CD4-positive, alpha-beta T cell (primary cell): ENCODE data around the gene CNIH4. TPM values are rescaled to one million over a fixed set of nuclear protein-coding genes. Genes with fewer than 3 reads are reported as not detected.

Source experiments
- ATAC-seq: fragments of 200-7000 bp; cut with Tn5 transposase; one replicate; pipeline ENCODE4 v1.10.0; 2022; ENCODE audit warnings: mild to moderate bottlenecking; ENCODE audit not compliant: poor library complexity
- CTCF ChIA-PET: fragments of 350-600 bp; sonication (Branson Sonifier 250); formaldehyde crosslinking; loops from one replicate; lab custom pipeline; 2021; ENCODE audit warnings: antibody characterized with exemption, inconsistent platforms; lab: Charles Lee
- POLR2A ChIA-PET: fragments of 350-600 bp; sonication (Branson Sonifier 250); formaldehyde crosslinking; loops from one replicate; lab custom pipeline; 2021; ENCODE audit warnings: antibody characterized with exemption, inconsistent platforms; lab: Charles Lee
- DNase-seq, 14 experiments: peaks; one replicate each; pipeline ENCODE4 v3.0.0-alpha.2; 2013 to 2020; ENCODE audit warnings: mixed read lengths in 2 of 14
- H3K27ac ChIP-seq, 2 donors: one replicate each; pipeline versions ENCODE4 v1.5.1 to v1.7.0; 2013; ENCODE audit warnings: low read length in 2 of 2, low read depth in 1 of 2, mild to moderate bottlenecking in 1 of 2
- H3K27me3 ChIP-seq, 2 experiments: 1 replicate in 1 of 2; 2 replicates in 1 of 2; pipeline versions ENCODE4 v1.6.1 to v1.7.0; 2013; ENCODE audit warnings: low read length in 2 of 2, control low read depth in 1 of 2, mild to moderate bottlenecking in 1 of 2, moderate library complexity in 1 of 2; ENCODE audit not compliant: insufficient read depth in 2 of 2, control insufficient read depth in 1 of 2
- H3K36me3 ChIP-seq: one replicate; pipeline ENCODE4 v1.6.1; 2013; ENCODE audit warnings: low read length, control low read depth; ENCODE audit not compliant: insufficient read depth
- H3K4me1 ChIP-seq: one replicate; pipeline ENCODE4 v1.6.1; 2013; ENCODE audit warnings: low read length, control low read depth; ENCODE audit not compliant: insufficient read depth
- H3K4me3 ChIP-seq: one replicate; pipeline ENCODE4 v1.5.1; 2013; ENCODE audit warnings: mild to moderate bottlenecking, low read length, moderate library complexity
- H3K9me3 ChIP-seq, 2 experiments: 1 replicate in 1 of 2; 2 replicates in 1 of 2; pipeline versions ENCODE4 v1.6.1 to v1.7.0; 2013; ENCODE audit warnings: low read length in 2 of 2, mild to moderate bottlenecking in 2 of 2, control low read depth in 1 of 2, moderate library complexity in 1 of 2; ENCODE audit not compliant: control insufficient read depth in 1 of 2, insufficient read depth in 1 of 2
- H3K27ac Mint-ChIP-seq: one replicate; pipeline ENCODE4 v1.8.0; 2020; ENCODE audit warnings: mixed read lengths
- H3K27me3 Mint-ChIP-seq: one replicate; pipeline ENCODE4 v1.8.0; 2021; ENCODE audit warnings: mixed read lengths
- H3K36me3 Mint-ChIP-seq: one replicate; pipeline ENCODE4 v1.8.0; 2021; ENCODE audit warnings: low read depth, mixed read lengths
- H3K4me1 Mint-ChIP-seq: one replicate; pipeline ENCODE4 v1.8.0; 2021; ENCODE audit warnings: low read depth, mixed read lengths
- H3K4me3 Mint-ChIP-seq: one replicate; pipeline ENCODE4 v1.8.0; 2020; ENCODE audit warnings: mild to moderate bottlenecking, mixed read lengths
- H3K9me3 Mint-ChIP-seq: one replicate; pipeline ENCODE4 v1.8.0; 2020; ENCODE audit warnings: mixed read lengths
- CTCF ChIP-seq: fragments of 200-600 bp; IDR thresholded peaks from one replicate; pipeline ENCODE4 v1.8.0; 2022; ENCODE audit warnings: antibody characterized with exemption, mild to moderate bottlenecking
- intact Hi-C, 2 experiments: fragments of 100-400 bp; cut with DNase I in 1 of 2; cut with micrococcal nuclease in 1 of 2; formaldehyde crosslinking; loops; one replicate each; pipeline versions ENCODE4 v1.15.1 to v1.9.0; 2023 to 2025; cut with DNase I, micrococcal nuclease
- total RNA-seq, 174 experiments: library from RNA in 2 of 174; stranded (reverse) in 2 of 174; gene quantifications; one replicate each; pipeline ENCODE4 v1.2.3 and lab custom pipeline; 2021 to 2026

Gene CNIH4
- total RNA-seq, 2 experiments from 2014 or later, result 31.2 to 33.6 TPM

- POLR2A ChIA-PET, result no interaction called here
- Mint-ChIP-seq H3K27ac (peak overlapping the region; percentile 31), H3K27me3 (no peaks in the 10 kb centered on the region), H3K4me3 (no peak overlapping the region), H3K36me3 (peaks cover 96% of the 10 kb centered on the region), H3K4me1 (peaks cover 61% of the 10 kb centered on the region), H3K9me3 (no peaks in the 10 kb centered on the region)
- CTCF ChIA-PET, result no interaction called here
- H3K4me1 ChIP-seq, result no peaks in the 10 kb centered on the region
- TF ChIP-seq CTCF, result no peak
- no peaks in the 10 kb centered on the region for H3K27me3 ChIP-seq
- no peak for DNase-seq
- intact Hi-C loops, result loop anchor here in 1 of 2 experiments (10.0 kb wide), 1 partner anchor 52 kb away; no protein-coding TSS in a partner anchor
- no peaks in the 10 kb centered on the region for H3K9me3 ChIP-seq
- ATAC-seq, result no peak
- no peak overlapping the region for H3K27ac ChIP-seq
- H3K36me3 ChIP-seq, result peaks cover 88% of the 10 kb centered on the region
- H3K4me3 ChIP-seq, result no peak overlapping the region
Measured at GRCh38 chr1:224402472-224403036, 45.9 kb downstream of the CNIH4 start.

- no peaks in the 10 kb centered on the region for H3K4me1 ChIP-seq
- no peaks in the 10 kb centered on the region for H3K27me3 Mint-ChIP-seq
- H3K4me3 Mint-ChIP-seq, result no peak overlapping the region
- no peak for ATAC-seq
- H3K4me1 Mint-ChIP-seq, result peaks cover 57% of the 10 kb centered on the region
- no peak for DNase-seq
- peaks cover 91% of the 10 kb centered on the region for H3K36me3 Mint-ChIP-seq
- CTCF ChIA-PET, result interaction anchor here (0.6 kb wide), 1 partner anchor 53 kb away, joined by 3 read pairs; no protein-coding TSS in a partner anchor
- H3K27ac Mint-ChIP-seq, result no peak overlapping the region
- POLR2A ChIA-PET, result interaction anchor here (0.7 kb wide), 1 partner anchor 12 kb away, joined by 5 read pairs; no protein-coding TSS in a partner anchor
- no peak overlapping the region for H3K27ac ChIP-seq
- intact Hi-C loops, result loop anchor here in 1 of 2 experiments (10.0 kb wide), 1 partner anchor 50 kb away; no protein-coding TSS in a partner anchor
- no peaks in the 10 kb centered on the region for H3K9me3 ChIP-seq
- H3K9me3 Mint-ChIP-seq, result no peaks in the 10 kb centered on the region
- H3K36me3 ChIP-seq, result peaks cover 87% of the 10 kb centered on the region
- H3K4me3 ChIP-seq, result no peak overlapping the region
- no peak for TF ChIP-seq CTCF
- H3K27me3 ChIP-seq, result no peaks in the 10 kb centered on the region
Measured at GRCh38 chr1:224404916-224405603, 48.4 kb downstream of the CNIH4 start.

- H3K36me3 Mint-ChIP-seq, result peaks cover 93% of the 10 kb centered on the region
- DNase-seq (no peak), ATAC-seq (no peak)
- no peak for TF ChIP-seq CTCF
- Histone ChIP-seq H3K4me1 (no peaks in the 10 kb centered on the region), H3K4me3 (no peak overlapping the region), H3K27ac (no peak overlapping the region), H3K27me3 (no peaks in the 10 kb centered on the region), H3K36me3 (peaks cover 87% of the 10 kb centered on the region), H3K9me3 (no peaks in the 10 kb centered on the region)
- intact Hi-C loops, result loop anchor here in 1 of 2 experiments (10.0 kb wide), 1 partner anchor 49 kb away; no protein-coding TSS in a partner anchor
- no peaks in the 10 kb centered on the region for H3K9me3 Mint-ChIP-seq
- peaks cover 57% of the 10 kb centered on the region for H3K4me1 Mint-ChIP-seq
- H3K27ac Mint-ChIP-seq, result no peak overlapping the region
- H3K4me3 Mint-ChIP-seq, result no peak overlapping the region
- POLR2A ChIA-PET, result interaction anchor here (0.7 kb wide), 1 partner anchor 24 kb away, joined by 3 read pairs; no protein-coding TSS in a partner anchor
- CTCF ChIA-PET, result no interaction called here
- no peaks in the 10 kb centered on the region for H3K27me3 Mint-ChIP-seq
Measured at GRCh38 chr1:224405604-224405970, 48.9 kb downstream of the CNIH4 start.
